CD14-positive monocyte (primary cell): ENCODE measurements around the gene SNCB. TPM values are rescaled to one million over a fixed set of nuclear protein-coding genes. Genes with fewer than 3 reads are reported as not detected.

ENCODE experiments used
- DNase-seq, 3 donors: peaks; one replicate each; pipeline ENCODE4 v3.0.0-alpha.2; 2011 to 2022
- H2AFZ ChIP-seq: 2 replicates; pipeline ENCODE4 v1.6.0; 2012; ENCODE audit warnings: mild to moderate bottlenecking, low read depth, low read length, inconsistent platforms; ENCODE audit not compliant: insufficient read depth, poor library complexity, severe bottlenecking
- H3K27ac ChIP-seq, 2 donors: 1 replicate in 1 of 2; 2 replicates in 1 of 2; pipeline ENCODE4 v1.5.1; 2012 to 2013; ENCODE audit warnings: low read length in 2 of 2, control low read depth in 1 of 2, inconsistent platforms in 1 of 2, low read depth in 1 of 2, mild to moderate bottlenecking in 1 of 2
- H3K27me3 ChIP-seq, 2 donors: one replicate each; pipeline versions ENCODE4 v1.6.0 to v1.6.1; 2011 to 2013; ENCODE audit warnings: low read length in 2 of 2; ENCODE audit not compliant: control insufficient read depth in 2 of 2, insufficient read depth in 2 of 2
- H3K36me3 ChIP-seq, 2 donors: replicated peaks in 1 of 2; 1 replicate in 1 of 2; 2 replicates in 1 of 2; pipeline versions ENCODE4 v1.5.1 to v1.6.1; 2012 to 2013; ENCODE audit warnings: low read length in 2 of 2, control low read depth in 1 of 2, inconsistent platforms in 1 of 2, mild to moderate bottlenecking in 1 of 2; ENCODE audit not compliant: insufficient read depth in 2 of 2, control insufficient read depth in 1 of 2
- H3K4me1 ChIP-seq, 2 donors: 1 replicate in 1 of 2; 2 replicates in 1 of 2; pipeline versions ENCODE4 v1.5.1 to v1.6.1; 2012 to 2013; ENCODE audit warnings: low read length in 2 of 2, control low read depth in 1 of 2, inconsistent platforms in 1 of 2, mild to moderate bottlenecking in 1 of 2, moderate library complexity in 1 of 2; ENCODE audit not compliant: insufficient read depth in 2 of 2, control insufficient read depth in 1 of 2
- H3K4me2 ChIP-seq: replicated peaks from 2 replicates; pipeline ENCODE3; 2012; ENCODE audit warnings: low read length, moderate library complexity, mild to moderate bottlenecking; ENCODE audit not compliant: poor library complexity, severe bottlenecking; ENCODE audit errors: extremely low read depth
- H3K4me3 ChIP-seq, 3 experiments: fragments of 200-600 bp in 1 of 3; sonication (generic) in 1 of 3; replicated peaks in 1 of 3; 1 replicate in 2 of 3; 2 replicates in 1 of 3; pipeline ENCODE4 v1.5.1; 2011 to 2013; ENCODE audit warnings: low read length in 3 of 3, mild to moderate bottlenecking in 3 of 3, control low read depth in 2 of 3, low read depth in 2 of 3, inconsistent platforms in 1 of 3, moderate library complexity in 1 of 3
- H3K79me2 ChIP-seq: 2 replicates; pipeline ENCODE4 v1.6.0; 2012; ENCODE audit warnings: mild to moderate bottlenecking, control low read depth, inconsistent platforms, low read length, moderate library complexity; ENCODE audit not compliant: insufficient read depth
- H3K9ac ChIP-seq: 2 replicates; pipeline ENCODE4 v1.6.0; 2017; ENCODE audit warnings: low read length, mild to moderate bottlenecking; ENCODE audit not compliant: insufficient read depth, poor library complexity, severe bottlenecking
- H3K9me3 ChIP-seq, 2 donors: replicated peaks in 1 of 2; 1 replicate in 1 of 2; 2 replicates in 1 of 2; pipeline versions ENCODE4 v1.5.1 to v1.6.1; 2012 to 2013; ENCODE audit warnings: low read length in 2 of 2, control low read depth in 1 of 2; ENCODE audit not compliant: control insufficient read depth in 1 of 2, insufficient read depth in 1 of 2
- H4K20me1 ChIP-seq: 2 replicates; pipeline ENCODE4 v1.6.0; 2012; ENCODE audit warnings: mild to moderate bottlenecking, low read length, control low read depth, moderate library complexity; ENCODE audit not compliant: insufficient read depth
- H3K27ac Mint-ChIP-seq, 7 donors: one replicate each; pipeline ENCODE4 v1.8.0; 2020; ENCODE audit warnings: mild to moderate bottlenecking in 7 of 7, mixed read lengths in 7 of 7, moderate library complexity in 6 of 7, inconsistent platforms in 2 of 7
- H3K27me3 Mint-ChIP-seq, 3 donors: one replicate each; pipeline ENCODE4 v1.8.0; 2021 to 2022; ENCODE audit warnings: low read depth in 3 of 3, mild to moderate bottlenecking in 3 of 3, mixed read lengths in 3 of 3, moderate library complexity in 3 of 3, inconsistent platforms in 1 of 3
- H3K36me3 Mint-ChIP-seq, 2 donors: one replicate each; pipeline ENCODE4 v1.8.0; 2020; ENCODE audit warnings: mixed read lengths in 2 of 2, inconsistent platforms in 1 of 2, mild to moderate bottlenecking in 1 of 2
- H3K4me1 Mint-ChIP-seq: one replicate; pipeline ENCODE4 v1.8.0; 2020; ENCODE audit warnings: mild to moderate bottlenecking, mixed read lengths
- H3K4me3 Mint-ChIP-seq, 2 donors: one replicate each; pipeline ENCODE4 v1.8.0; 2020; ENCODE audit warnings: mild to moderate bottlenecking in 2 of 2, mixed read lengths in 2 of 2, moderate library complexity in 1 of 2
- H3K9me3 Mint-ChIP-seq, 7 donors: one replicate each; pipeline ENCODE4 v1.8.0; 2020 to 2022; ENCODE audit warnings: mixed read lengths in 7 of 7, mild to moderate bottlenecking in 6 of 7, moderate library complexity in 6 of 7, inconsistent platforms in 2 of 7
- WGBS: methylation state at CpG from one replicate; pipeline ENCODE4 v1.1.5; 2013; ENCODE audit warnings: missing lambda C conversion rate; ENCODE audit not compliant: insufficient coverage; 5-methylcytosine and 5-hydroxymethylcytosine counted together
- intact Hi-C, 2 donors: fragments of 100-400 bp; cut with micrococcal nuclease; formaldehyde crosslinking; loops; one replicate each; pipeline versions ENCODE4 v1.15.0 to v1.15.1; 2023
- polyA plus RNA-seq, 3 donors: library from polyadenylated mRNA; depleted of rRNA in 1 of 3; unstranded in 2 of 3; stranded (reverse) in 1 of 3; fragments of 300-500 nt in 2 of 3; fragments of >200 nt in 1 of 3; fragmentation: Illumina TruSeq in 2 of 3; gene quantifications; 1 replicate in 2 of 3; 2 replicates in 1 of 3; pipeline ENCODE4 v1.2.3, GENCODE V29; 2012 to 2021
- TF ChIP-seq, protein P1 (sequence below): fragments of 200-600 bp; IDR thresholded peaks from one replicate; pipeline ENCODE4 v1.8.0; 2022; ENCODE audit warnings: antibody characterized with exemption, mild to moderate bottlenecking

Gene SNCB
- polyA plus RNA-seq, 3 donors = not detected

DNA sequence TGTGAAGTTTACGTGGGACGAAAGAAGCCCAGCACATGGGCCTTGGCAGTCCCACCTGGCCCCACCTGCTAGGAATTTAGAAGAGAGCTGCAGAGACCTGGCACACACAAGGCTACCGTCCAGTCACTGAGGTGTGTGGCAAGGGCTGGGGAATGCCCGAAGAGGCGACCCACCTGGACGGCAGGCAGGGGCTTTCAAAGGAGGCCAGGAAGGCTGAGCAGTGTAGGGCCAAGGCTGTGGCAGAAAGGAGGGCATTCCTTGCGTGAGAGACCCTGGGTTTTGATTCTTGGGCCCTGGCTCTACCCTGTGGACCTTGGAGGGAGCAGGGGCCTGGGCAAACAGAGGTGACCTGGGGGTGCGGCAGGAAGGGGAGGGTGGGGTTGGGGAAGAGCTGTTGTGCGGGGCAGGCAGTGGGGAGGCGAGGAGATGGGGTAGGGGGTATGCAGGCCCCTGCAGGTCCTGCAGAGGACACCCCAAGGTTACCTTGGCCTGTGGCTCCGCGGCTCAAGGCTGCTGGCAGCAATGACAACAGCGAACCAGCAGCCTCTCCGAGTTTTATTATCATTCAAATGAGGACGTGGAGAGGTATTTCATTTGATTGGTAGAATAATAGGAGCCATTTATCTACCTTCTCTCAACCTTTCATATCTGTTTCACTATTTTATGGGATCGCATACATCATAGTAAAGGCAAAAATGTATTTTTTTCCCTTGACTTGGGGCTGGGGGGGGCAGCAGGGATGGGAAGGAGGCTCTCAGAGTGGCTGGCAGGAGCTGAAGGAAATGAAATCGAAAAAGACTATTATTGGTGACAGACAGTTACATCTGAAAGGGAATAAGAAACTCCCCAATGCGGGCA lies 41.8 kb upstream of the SNCB start:
- Mint-ChIP-seq H3K4me1 (no peaks in the 10 kb centered on the region), H3K4me3 (no peak overlapping the region)

GRCh38 chr5:176671399-176671798 lies 41.1 kb upstream of the SNCB start:
- WGBS = 67% methylated on average over 4 of the region's 4 CpGs
- H3K27ac Mint-ChIP-seq = no peak overlapping the region
- Histone ChIP-seq H3K27ac (no peak overlapping the region), H3K4me1 (no peaks in the 10 kb centered on the region), H3K36me3 (no peaks in the 10 kb centered on the region), H4K20me1 (no peaks in the 10 kb centered on the region), H3K4me3 (no peak overlapping the region), H3K79me2 (no peaks in the 10 kb centered on the region), H2AFZ (no peak overlapping the region), H3K9ac (no peak overlapping the region), H3K4me2 (no peak overlapping the region), H3K9me3 (no peaks in the 10 kb centered on the region), H3K27me3 (no peaks in the 10 kb centered on the region)
- H3K27me3 Mint-ChIP-seq = peaks cover 14 to 39% (median 22%) of the 10 kb centered on the region in 3 donors
- no peak overlapping the region for H3K4me3 Mint-ChIP-seq
- intact Hi-C loops = no loop called here
- H3K36me3 Mint-ChIP-seq = no peaks in the 10 kb centered on the region
- peaks cover 0 to 9% (median 0%) of the 10 kb centered on the region in 7 donors for H3K9me3 Mint-ChIP-seq
- DNase-seq = no peak
- TF ChIP-seq, protein P1, sequence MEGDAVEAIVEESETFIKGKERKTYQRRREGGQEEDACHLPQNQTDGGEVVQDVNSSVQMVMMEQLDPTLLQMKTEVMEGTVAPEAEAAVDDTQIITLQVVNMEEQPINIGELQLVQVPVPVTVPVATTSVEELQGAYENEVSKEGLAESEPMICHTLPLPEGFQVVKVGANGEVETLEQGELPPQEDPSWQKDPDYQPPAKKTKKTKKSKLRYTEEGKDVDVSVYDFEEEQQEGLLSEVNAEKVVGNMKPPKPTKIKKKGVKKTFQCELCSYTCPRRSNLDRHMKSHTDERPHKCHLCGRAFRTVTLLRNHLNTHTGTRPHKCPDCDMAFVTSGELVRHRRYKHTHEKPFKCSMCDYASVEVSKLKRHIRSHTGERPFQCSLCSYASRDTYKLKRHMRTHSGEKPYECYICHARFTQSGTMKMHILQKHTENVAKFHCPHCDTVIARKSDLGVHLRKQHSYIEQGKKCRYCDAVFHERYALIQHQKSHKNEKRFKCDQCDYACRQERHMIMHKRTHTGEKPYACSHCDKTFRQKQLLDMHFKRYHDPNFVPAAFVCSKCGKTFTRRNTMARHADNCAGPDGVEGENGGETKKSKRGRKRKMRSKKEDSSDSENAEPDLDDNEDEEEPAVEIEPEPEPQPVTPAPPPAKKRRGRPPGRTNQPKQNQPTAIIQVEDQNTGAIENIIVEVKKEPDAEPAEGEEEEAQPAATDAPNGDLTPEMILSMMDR = no peak
- no peaks in the 10 kb centered on the region for H3K4me1 Mint-ChIP-seq

More for the DNA sequence above, 41.8 kb upstream of the SNCB start:
- no peak overlapping the region for H3K27ac ChIP-seq
- H3K9me3 ChIP-seq = no peaks in the 10 kb centered on the region
- no peaks in the 10 kb centered on the region for H3K36me3 ChIP-seq
- Mint-ChIP-seq H3K9me3 (peaks cover 0 to 6% (median 0%) of the 10 kb centered on the region in 7 donors), H3K27ac (no peak overlapping the region), H3K27me3 (peaks cover 18 to 39% (median 22%) of the 10 kb centered on the region in 3 donors), H3K36me3 (no peaks in the 10 kb centered on the region)
- intact Hi-C loops = no loop called here
- H3K4me3 ChIP-seq = no peak overlapping the region
- H2AFZ ChIP-seq = no peak overlapping the region
- no peak overlapping the region for H3K4me2 ChIP-seq
- no peaks in the 10 kb centered on the region for H3K4me1 ChIP-seq
- no peaks in the 10 kb centered on the region for H4K20me1 ChIP-seq
- WGBS = 72% methylated on average over 9 of the region's 18 CpGs
- H3K9ac ChIP-seq = no peak overlapping the region
- DNase-seq = no peak
- TF ChIP-seq, protein P1 = no peak
- no peaks in the 10 kb centered on the region for H3K27me3 ChIP-seq
- H3K79me2 ChIP-seq = no peaks in the 10 kb centered on the region
